ENCODE measurements around the gene PGRMC1.
"Not testable (repeated sequence)": the region's sequence is repeated elsewhere in the genome, so short reads cannot be mapped to it uniquely, and the experiment has no call there.

The PGRMC1 gene

GRCh38 chrX:119249891-119250290 is 13.8 kb downstream of the PGRMC1 start:
- no peaks in the 10 kb centered on the region for H3K4me1 ChIP-seq (ENCODE audit: control extremely low read depth in 1 of 4, control insufficient read depth in 4 of 4, insufficient read depth in 4 of 4, low read length in 3 of 4)
- H3K27ac ChIP-seq (ENCODE audit: insufficient read depth in 1 of 2, low read depth in 1 of 2, low read length in 2 of 2, poor library complexity in 1 of 2, severe bottlenecking in 2 of 2): no peak overlapping the region
- CTCF ChIA-PET: no interaction called here
- peaks cover 0 to 3% (median 0%) of the 10 kb centered on the region in 5 experiments for H3K27me3 ChIP-seq (replicated peaks in 2 of 5; ENCODE audit: control insufficient read depth in 4 of 5, insufficient read depth in 5 of 5, low read length in 4 of 5)
- H3K4me3 ChIP-seq (ENCODE audit: control insufficient read depth in 1 of 7, extremely low read depth in 1 of 7, insufficient read depth in 4 of 7, low read depth in 2 of 7, low read length in 6 of 7): no peak overlapping the region
- H3K36me3 ChIP-seq (ENCODE audit: control insufficient read depth in 4 of 4, insufficient read depth in 4 of 4, low read length in 3 of 4): peaks cover 0 to 5% (median 3%) of the 10 kb centered on the region in 4 experiments
- POLR2A ChIA-PET: no interaction called here
- no peaks in the 10 kb centered on the region for H3K9me3 ChIP-seq (ENCODE audit: control extremely low read depth in 1 of 5, control insufficient read depth in 4 of 5, insufficient read depth in 2 of 5, low read depth in 1 of 5, low read length in 4 of 5)
- no peak for DNase-seq
- 86% methylated on average over 2 of the region's 3 CpGs for WGBS (ENCODE audit: insufficient coverage)

DNA sequence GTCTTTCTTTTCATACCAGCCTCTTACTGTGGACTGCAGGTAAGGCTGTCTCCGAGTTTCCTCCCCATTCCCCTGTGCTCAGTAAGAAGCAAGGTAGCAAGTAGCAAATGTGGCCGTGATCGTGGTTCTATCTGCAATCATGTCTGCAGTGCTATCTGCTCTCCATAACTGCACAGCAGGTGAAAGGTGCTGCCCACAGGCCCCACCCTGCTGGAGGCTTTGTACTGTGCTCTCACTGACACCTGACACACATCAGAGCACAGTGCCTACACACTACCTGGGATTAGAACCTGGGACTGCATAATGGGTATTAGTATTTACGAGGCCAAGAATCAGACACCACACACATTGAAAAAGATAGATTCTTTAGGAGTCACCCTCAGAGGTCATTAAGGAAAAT is 15.3 kb downstream of the PGRMC1 start:
- H3K4me3 ChIP-seq (ENCODE audit: control insufficient read depth in 1 of 7, extremely low read depth in 1 of 7, insufficient read depth in 4 of 7, low read depth in 2 of 7, low read length in 6 of 7): no peak overlapping the region
- H3K27ac ChIP-seq (ENCODE audit: insufficient read depth in 1 of 2, low read depth in 1 of 2, low read length in 2 of 2, poor library complexity in 1 of 2, severe bottlenecking in 2 of 2): no peak overlapping the region
- CTCF ChIA-PET: no interaction called here
- H3K27me3 ChIP-seq (replicated peaks in 2 of 5; ENCODE audit: control insufficient read depth in 4 of 5, insufficient read depth in 5 of 5, low read length in 4 of 5): no peaks in the 10 kb centered on the region
- POLR2A ChIA-PET: no interaction called here
- H3K36me3 ChIP-seq (ENCODE audit: control insufficient read depth in 4 of 4, insufficient read depth in 4 of 4, low read length in 3 of 4): no peaks in the 10 kb centered on the region
- DNase-seq: no peak
- no peaks in the 10 kb centered on the region for H3K4me1 ChIP-seq (ENCODE audit: control extremely low read depth in 1 of 4, control insufficient read depth in 4 of 4, insufficient read depth in 4 of 4, low read length in 3 of 4)
- no peaks in the 10 kb centered on the region for H3K9me3 ChIP-seq (ENCODE audit: control extremely low read depth in 1 of 5, control insufficient read depth in 4 of 5, insufficient read depth in 2 of 5, low read depth in 1 of 5, low read length in 4 of 5)
- WGBS (ENCODE audit: insufficient coverage): 100% methylated on average over 3 of the region's 4 CpGs

DNA sequence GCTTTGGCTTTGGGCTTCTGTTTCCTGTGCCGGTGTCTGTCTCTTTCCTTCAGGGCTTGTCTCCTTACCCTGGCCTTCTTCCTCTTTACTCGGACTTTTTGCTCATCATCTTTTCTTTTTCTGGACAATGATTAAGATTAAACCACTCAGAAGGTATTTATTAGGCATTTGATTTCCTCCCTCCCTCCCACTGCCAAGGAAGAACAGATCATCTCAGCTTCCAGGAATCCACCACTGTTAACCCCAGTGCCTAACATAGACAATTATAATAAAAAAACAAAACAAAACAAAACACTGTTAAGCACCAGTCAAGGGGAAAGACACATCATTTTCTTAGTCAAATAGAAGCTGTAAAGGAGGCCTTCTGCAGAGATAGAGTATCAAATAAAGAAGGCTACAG is 16.6 kb downstream of the PGRMC1 start:
- no peak overlapping the region for H3K27ac ChIP-seq (ENCODE audit: insufficient read depth in 1 of 2, low read depth in 1 of 2, low read length in 2 of 2, poor library complexity in 1 of 2, severe bottlenecking in 2 of 2)
- CTCF ChIA-PET: no interaction called here
- 67% methylated on average over 1 of the region's 2 CpGs for WGBS (ENCODE audit: insufficient coverage)
- H3K4me1 ChIP-seq (ENCODE audit: control extremely low read depth in 1 of 4, control insufficient read depth in 4 of 4, insufficient read depth in 4 of 4, low read length in 3 of 4): no peaks in the 10 kb centered on the region
- DNase-seq: no peak
- no peak overlapping the region for H3K4me3 ChIP-seq (ENCODE audit: control insufficient read depth in 1 of 7, extremely low read depth in 1 of 7, insufficient read depth in 4 of 7, low read depth in 2 of 7, low read length in 6 of 7)
- H3K9me3 ChIP-seq (ENCODE audit: control extremely low read depth in 1 of 5, control insufficient read depth in 4 of 5, insufficient read depth in 2 of 5, low read depth in 1 of 5, low read length in 4 of 5): no peaks in the 10 kb centered on the region
- H3K36me3 ChIP-seq (ENCODE audit: control insufficient read depth in 4 of 4, insufficient read depth in 4 of 4, low read length in 3 of 4): no peaks in the 10 kb centered on the region
- POLR2A ChIA-PET: no interaction called here
- H3K27me3 ChIP-seq (replicated peaks in 2 of 5; ENCODE audit: control insufficient read depth in 4 of 5, insufficient read depth in 5 of 5, low read length in 4 of 5): peaks cover 0 to 2% (median 0%) of the 10 kb centered on the region in 5 experiments

GRCh38 chrX:119266364-119266995 is 30.4 kb downstream of the PGRMC1 start:
- Histone ChIP-seq H3K27ac (ENCODE audit: insufficient read depth in 1 of 2, low read depth in 1 of 2, low read length in 2 of 2, poor library complexity in 1 of 2, severe bottlenecking in 2 of 2) (no peak overlapping the region), H3K4me1 (ENCODE audit: control extremely low read depth in 1 of 4, control insufficient read depth in 4 of 4, insufficient read depth in 4 of 4, low read length in 3 of 4) (peaks cover 0 to 6% (median 2%) of the 10 kb centered on the region in 4 experiments), H3K27me3 (replicated peaks in 2 of 5; ENCODE audit: control insufficient read depth in 4 of 5, insufficient read depth in 5 of 5, low read length in 4 of 5) (peaks cover 0 to 11% (median 3%) of the 10 kb centered on the region in 5 experiments), H3K36me3 (ENCODE audit: control insufficient read depth in 4 of 4, insufficient read depth in 4 of 4, low read length in 3 of 4) (no peaks in the 10 kb centered on the region), H3K9me3 (ENCODE audit: control extremely low read depth in 1 of 5, control insufficient read depth in 4 of 5, insufficient read depth in 2 of 5, low read depth in 1 of 5, low read length in 4 of 5) (no peaks in the 10 kb centered on the region), H3K4me3 (ENCODE audit: control insufficient read depth in 1 of 7, extremely low read depth in 1 of 7, insufficient read depth in 4 of 7, low read depth in 2 of 7, low read length in 6 of 7) (no peak overlapping the region)
- peak; percentile 16 to 25 (median 19) for DNase-seq
- WGBS (ENCODE audit: insufficient coverage): 0% methylated on average over 1 of the region's 5 CpGs
- ChIA-PET POLR2A (no interaction called here), CTCF (interaction anchor here (0.7 to 1.7 kb wide), 4 partner anchors 8 to 122 kb away, joined by 3 to 5 read pairs (median 4); no protein-coding TSS in a partner anchor)

GRCh38 chrX:119267115-119267514 is 31.0 kb downstream of the PGRMC1 start:
- CTCF ChIA-PET: not testable (repeated sequence)

DNA sequence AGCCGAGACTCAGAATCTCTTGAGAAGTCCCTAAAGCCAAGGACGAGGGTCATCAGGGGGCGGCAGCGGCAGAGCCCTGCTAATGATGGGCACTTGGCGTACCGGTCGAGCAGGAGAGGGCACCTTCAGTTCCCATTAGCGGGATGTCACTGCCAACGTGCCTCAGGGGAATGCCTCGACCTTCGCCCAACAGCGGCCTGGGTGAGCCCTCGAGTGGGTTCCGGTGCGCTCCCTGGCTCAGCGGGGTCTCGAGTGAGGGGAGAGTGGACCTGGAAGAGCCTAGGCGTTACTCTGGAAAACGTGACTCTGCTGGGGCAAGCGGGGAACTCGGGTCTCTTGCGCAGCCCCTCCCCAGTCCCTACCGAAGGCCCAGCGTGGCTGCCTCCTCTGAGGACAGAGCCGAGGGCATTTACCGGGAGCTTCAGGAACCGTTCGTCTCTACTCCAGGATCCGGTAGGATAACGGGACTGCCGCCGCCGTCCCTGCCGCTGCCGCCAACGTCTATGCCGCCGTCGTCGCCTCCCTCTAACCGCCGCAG is 36.9 kb downstream of the PGRMC1 start:
- Histone ChIP-seq H3K9me3 (ENCODE audit: control extremely low read depth in 1 of 5, control insufficient read depth in 4 of 5, insufficient read depth in 2 of 5, low read depth in 1 of 5, low read length in 4 of 5) (peaks cover 0 to 6% (median 2%) of the 10 kb centered on the region in 5 experiments), H3K4me1 (ENCODE audit: control extremely low read depth in 1 of 4, control insufficient read depth in 4 of 4, insufficient read depth in 4 of 4, low read length in 3 of 4) (peaks cover 0 to 8% (median 0%) of the 10 kb centered on the region in 4 experiments), H3K36me3 (ENCODE audit: control insufficient read depth in 4 of 4, insufficient read depth in 4 of 4, low read length in 3 of 4) (no peaks in the 10 kb centered on the region), H3K27me3 (replicated peaks in 2 of 5; ENCODE audit: control insufficient read depth in 4 of 5, insufficient read depth in 5 of 5, low read length in 4 of 5) (peaks cover 4 to 29% (median 12%) of the 10 kb centered on the region in 5 experiments), H3K27ac (ENCODE audit: insufficient read depth in 1 of 2, low read depth in 1 of 2, low read length in 2 of 2, poor library complexity in 1 of 2, severe bottlenecking in 2 of 2) (no peak overlapping the region), H3K4me3 (ENCODE audit: control insufficient read depth in 1 of 7, extremely low read depth in 1 of 7, insufficient read depth in 4 of 7, low read depth in 2 of 7, low read length in 6 of 7) (peak overlapping the region in 1 of 7 experiments; percentile 29)
- WGBS (ENCODE audit: insufficient coverage): 62% methylated on average over 40 of the region's 42 CpGs
- DNase-seq: no peak
- POLR2A ChIA-PET: no interaction called here
- CTCF ChIA-PET: no interaction called here

More at GRCh38 chrX:119267115-119267514, 31.0 kb downstream of the PGRMC1 start:
- H3K36me3 ChIP-seq (ENCODE audit: control insufficient read depth in 4 of 4, insufficient read depth in 4 of 4, low read length in 3 of 4); H3K4me1 ChIP-seq (ENCODE audit: control extremely low read depth in 1 of 4, control insufficient read depth in 4 of 4, insufficient read depth in 4 of 4, low read length in 3 of 4); H3K9me3 ChIP-seq (ENCODE audit: control extremely low read depth in 1 of 5, control insufficient read depth in 4 of 5, insufficient read depth in 2 of 5, low read depth in 1 of 5, low read length in 4 of 5); H3K4me3 ChIP-seq (ENCODE audit: control insufficient read depth in 1 of 7, extremely low read depth in 1 of 7, insufficient read depth in 4 of 7, low read depth in 2 of 7, low read length in 6 of 7); H3K27ac ChIP-seq (ENCODE audit: insufficient read depth in 1 of 2, low read depth in 1 of 2, low read length in 2 of 2, poor library complexity in 1 of 2, severe bottlenecking in 2 of 2); DNase-seq; POLR2A ChIA-PET: not testable (repeated sequence)
- H3K27me3 ChIP-seq (replicated peaks in 2 of 5; ENCODE audit: control insufficient read depth in 4 of 5, insufficient read depth in 5 of 5, low read length in 4 of 5): peaks cover 0 to 11% (median under 1%) of the 10 kb centered on the region in 5 experiments
- 60% methylated on average over 1 of the region's 3 CpGs for WGBS (ENCODE audit: insufficient coverage)

DNA sequence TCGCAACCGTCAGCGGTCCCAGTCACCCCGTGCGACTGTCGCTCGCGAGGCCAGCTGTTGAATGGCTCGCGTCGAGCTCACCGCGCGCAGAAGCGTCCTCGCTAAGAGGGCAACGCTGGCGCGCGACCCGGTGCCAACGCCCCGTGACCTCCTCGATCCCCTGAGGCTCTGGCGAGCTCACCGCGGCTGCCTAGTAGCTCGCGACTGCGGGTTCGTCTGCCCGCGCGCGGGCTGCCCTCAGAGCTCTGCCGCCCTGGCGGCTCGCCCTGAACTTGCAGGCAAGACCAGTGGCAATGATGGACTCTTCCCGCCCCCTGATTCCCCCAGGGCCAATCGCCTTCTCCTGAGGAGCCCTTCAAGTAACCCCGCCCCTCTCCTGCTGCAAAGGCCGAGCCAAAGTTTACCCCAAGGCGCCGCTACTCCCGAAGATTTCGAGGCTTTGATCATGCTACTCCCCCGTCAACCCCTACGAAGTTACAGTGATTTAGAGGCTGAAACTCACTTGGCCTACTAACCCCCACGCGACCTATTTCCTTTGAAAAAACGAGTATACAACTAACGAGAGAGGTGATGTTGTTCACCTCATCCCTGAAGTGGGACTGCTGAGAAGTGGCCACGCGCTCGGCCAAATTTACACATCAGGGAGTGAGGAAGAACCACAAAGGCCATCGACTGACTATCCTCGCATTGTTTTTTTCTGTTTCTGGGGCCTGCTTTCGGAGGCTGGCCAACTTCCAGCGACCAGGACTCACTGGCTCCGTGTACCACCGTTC is 37.5 kb downstream of the PGRMC1 start:
- Histone ChIP-seq H3K4me1 (ENCODE audit: control extremely low read depth in 1 of 4, control insufficient read depth in 4 of 4, insufficient read depth in 4 of 4, low read length in 3 of 4) (peaks cover 0 to 8% (median 0%) of the 10 kb centered on the region in 4 experiments), H3K9me3 (ENCODE audit: control extremely low read depth in 1 of 5, control insufficient read depth in 4 of 5, insufficient read depth in 2 of 5, low read depth in 1 of 5, low read length in 4 of 5) (peaks cover 0 to 6% (median 2%) of the 10 kb centered on the region in 5 experiments), H3K4me3 (ENCODE audit: control insufficient read depth in 1 of 7, extremely low read depth in 1 of 7, insufficient read depth in 4 of 7, low read depth in 2 of 7, low read length in 6 of 7) (peak overlapping the region in 4 of 7 experiments; percentile 10 to 42 (median 31)), H3K27ac (ENCODE audit: insufficient read depth in 1 of 2, low read depth in 1 of 2, low read length in 2 of 2, poor library complexity in 1 of 2, severe bottlenecking in 2 of 2) (no peak overlapping the region), H3K36me3 (ENCODE audit: control insufficient read depth in 4 of 4, insufficient read depth in 4 of 4, low read length in 3 of 4) (no peaks in the 10 kb centered on the region), H3K27me3 (replicated peaks in 2 of 5; ENCODE audit: control insufficient read depth in 4 of 5, insufficient read depth in 5 of 5, low read length in 4 of 5) (peaks cover 4 to 29% (median 12%) of the 10 kb centered on the region in 5 experiments)
- POLR2A ChIA-PET: no interaction called here
- 35% methylated on average over 50 of the region's 61 CpGs for WGBS (ENCODE audit: insufficient coverage)
- peak; percentile 74 to 78 (median 75) for DNase-seq
- CTCF ChIA-PET: interaction anchor here (1.5 kb wide), 1 partner anchor 8 kb away, joined by 5 read pairs; no protein-coding TSS in a partner anchor

Measured in common myeloid progenitor, CD34-positive (primary cell).